Activated T-cell treated with anti-CD3 and anti-CD28 coated beads, Interleukin-2, amount 50 U/mL, for 48 hours (primary cell): ENCODE measurements around the gene SELENOO.

Source experiments
- DNase-seq, 2 experiments: peaks; one replicate each; pipeline ENCODE4 v3.0.0-alpha.2; 2020

The SELENOO gene

GRCh38 chr22:50243685-50244419 is 43.0 kb downstream of the SELENOO start:
- DNase-seq: no peak

GRCh38 chr22:50244420-50245213 is 43.8 kb downstream of the SELENOO start, which contains the start of gene TUBGCP6:
TUBGCP6 (minus strand) TSS chr22:50245023; CDS start chr22:50244459, 564 bp downstream.
- peak; percentile 94 to 95 for DNase-seq

- DNase-seq: peak in 1 of 2 experiments; percentile 46
Observed at GRCh38 chr22:50245214-50246072, 44.6 kb downstream of the SELENOO start.

- no peak for DNase-seq
Observed at GRCh38 chr22:50246242-50247175, 45.7 kb downstream of the SELENOO start.

GRCh38 chr22:50247748-50248147 is 46.9 kb downstream of the SELENOO start:
- DNase-seq: peak; percentile 54 to 60

GRCh38 chr22:50248196-50249081 is 47.6 kb downstream of the SELENOO start:
- DNase-seq: no peak

GRCh38 chr22:50249341-50250248 is 48.8 kb downstream of the SELENOO start:
- DNase-seq: no peak

GRCh38 chr22:50250249-50250554 is 49.4 kb downstream of the SELENOO start:
- no peak for DNase-seq

GRCh38 chr22:50250555-50251476 is 50.0 kb downstream of the SELENOO start, which contains the start of gene HDAC10:
HDAC10 (minus strand) TSS chr22:50251265; CDS start chr22:50251032, 233 bp downstream.
- peak; percentile 86 to 91 for DNase-seq

- DNase-seq: no peak
Observed at GRCh38 chr22:50251477-50252081, 50.8 kb downstream of the SELENOO start.

GRCh38 chr22:50252082-50253045 is 51.6 kb downstream of the SELENOO start:
- peak; percentile 80 to 81 for DNase-seq

GRCh38 chr22:50253046-50253915 is 52.5 kb downstream of the SELENOO start:
- DNase-seq: no peak

- DNase-seq: no peak
Observed at GRCh38 chr22:50253941-50254340, 53.1 kb downstream of the SELENOO start.

GRCh38 chr22:50255099-50255498 is 54.3 kb downstream of the SELENOO start:
- DNase-seq: no peak

- no peak for DNase-seq
Observed at GRCh38 chr22:50255607-50256006, 54.8 kb downstream of the SELENOO start.
